A549 treated with DMSO at 1 μM for 4 hours (cell line): Measurements from ENCODE around the gene PATJ. TPM values are rescaled to one million over a fixed set of nuclear protein-coding genes. Genes with fewer than 3 reads are reported as not detected.

Experiments
- total RNA-seq: library from RNA; stranded (reverse); fragments of 200-300 nt; extraction: Qiagen RNA extraction; gene quantifications from 5 replicates; pipeline ENCODE4 v1.2.3, GENCODE V29; 2022; ENCODE audit warnings: low read depth

Gene PATJ, protein sequence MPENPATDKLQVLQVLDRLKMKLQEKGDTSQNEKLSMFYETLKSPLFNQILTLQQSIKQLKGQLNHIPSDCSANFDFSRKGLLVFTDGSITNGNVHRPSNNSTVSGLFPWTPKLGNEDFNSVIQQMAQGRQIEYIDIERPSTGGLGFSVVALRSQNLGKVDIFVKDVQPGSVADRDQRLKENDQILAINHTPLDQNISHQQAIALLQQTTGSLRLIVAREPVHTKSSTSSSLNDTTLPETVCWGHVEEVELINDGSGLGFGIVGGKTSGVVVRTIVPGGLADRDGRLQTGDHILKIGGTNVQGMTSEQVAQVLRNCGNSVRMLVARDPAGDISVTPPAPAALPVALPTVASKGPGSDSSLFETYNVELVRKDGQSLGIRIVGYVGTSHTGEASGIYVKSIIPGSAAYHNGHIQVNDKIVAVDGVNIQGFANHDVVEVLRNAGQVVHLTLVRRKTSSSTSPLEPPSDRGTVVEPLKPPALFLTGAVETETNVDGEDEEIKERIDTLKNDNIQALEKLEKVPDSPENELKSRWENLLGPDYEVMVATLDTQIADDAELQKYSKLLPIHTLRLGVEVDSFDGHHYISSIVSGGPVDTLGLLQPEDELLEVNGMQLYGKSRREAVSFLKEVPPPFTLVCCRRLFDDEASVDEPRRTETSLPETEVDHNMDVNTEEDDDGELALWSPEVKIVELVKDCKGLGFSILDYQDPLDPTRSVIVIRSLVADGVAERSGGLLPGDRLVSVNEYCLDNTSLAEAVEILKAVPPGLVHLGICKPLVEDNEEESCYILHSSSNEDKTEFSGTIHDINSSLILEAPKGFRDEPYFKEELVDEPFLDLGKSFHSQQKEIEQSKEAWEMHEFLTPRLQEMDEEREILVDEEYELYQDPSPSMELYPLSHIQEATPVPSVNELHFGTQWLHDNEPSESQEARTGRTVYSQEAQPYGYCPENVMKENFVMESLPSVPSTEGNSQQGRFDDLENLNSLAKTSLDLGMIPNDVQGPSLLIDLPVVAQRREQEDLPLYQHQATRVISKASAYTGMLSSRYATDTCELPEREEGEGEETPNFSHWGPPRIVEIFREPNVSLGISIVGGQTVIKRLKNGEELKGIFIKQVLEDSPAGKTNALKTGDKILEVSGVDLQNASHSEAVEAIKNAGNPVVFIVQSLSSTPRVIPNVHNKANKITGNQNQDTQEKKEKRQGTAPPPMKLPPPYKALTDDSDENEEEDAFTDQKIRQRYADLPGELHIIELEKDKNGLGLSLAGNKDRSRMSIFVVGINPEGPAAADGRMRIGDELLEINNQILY (N-terminal part only)
- 3.4 to 5.3 TPM (median 4.5 TPM) in 5 replicates for total RNA-seq

DNA sequence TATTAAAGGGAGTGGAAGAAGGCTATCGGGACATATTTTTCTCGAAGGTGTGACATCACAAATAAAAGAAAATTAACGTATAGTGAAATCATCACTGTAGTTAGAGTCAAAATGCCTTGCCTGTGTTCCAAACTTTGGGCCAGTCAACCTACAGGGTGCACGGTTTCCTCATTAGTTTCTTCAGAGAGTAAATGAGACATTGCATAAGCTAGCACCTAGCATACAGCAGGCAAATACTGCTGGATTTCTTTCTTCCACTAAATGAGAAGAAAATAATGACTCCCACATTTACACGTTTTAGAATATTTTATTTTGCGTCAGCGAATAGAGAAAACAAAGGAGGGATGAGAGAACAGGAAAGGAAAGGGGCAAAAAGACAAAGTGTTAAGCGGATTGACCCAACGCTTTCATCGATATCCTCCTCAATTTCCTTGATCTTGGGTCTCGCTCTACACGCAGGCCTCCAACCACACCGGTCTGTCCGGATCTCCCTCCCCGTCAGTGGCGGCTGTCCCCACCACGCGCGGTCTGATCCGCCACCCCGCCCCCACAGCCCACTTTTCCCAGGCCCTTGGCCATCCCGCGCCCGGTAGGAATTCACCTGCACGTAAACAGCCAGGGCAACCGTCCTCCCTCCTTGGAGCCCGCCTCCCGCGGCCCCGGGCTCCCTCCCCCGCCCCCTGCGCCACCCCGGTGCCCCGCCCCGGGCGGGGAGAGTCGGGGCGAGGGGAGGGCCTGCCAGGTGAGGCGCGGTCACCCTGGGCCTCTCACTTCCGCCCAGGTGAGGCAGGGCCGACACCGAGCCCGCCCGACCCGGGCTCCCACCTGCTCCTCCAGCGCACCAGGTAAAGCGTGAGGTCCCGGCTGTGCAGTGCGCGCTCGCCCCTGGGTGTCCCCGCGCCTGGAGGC lies at the start of gene PATJ:
TSS of gene PATJ (plus strand) at position 770 of the 909 bp plus-strand sequence. CDS start 20,413 bp downstream, outside the sequence.

DNA sequence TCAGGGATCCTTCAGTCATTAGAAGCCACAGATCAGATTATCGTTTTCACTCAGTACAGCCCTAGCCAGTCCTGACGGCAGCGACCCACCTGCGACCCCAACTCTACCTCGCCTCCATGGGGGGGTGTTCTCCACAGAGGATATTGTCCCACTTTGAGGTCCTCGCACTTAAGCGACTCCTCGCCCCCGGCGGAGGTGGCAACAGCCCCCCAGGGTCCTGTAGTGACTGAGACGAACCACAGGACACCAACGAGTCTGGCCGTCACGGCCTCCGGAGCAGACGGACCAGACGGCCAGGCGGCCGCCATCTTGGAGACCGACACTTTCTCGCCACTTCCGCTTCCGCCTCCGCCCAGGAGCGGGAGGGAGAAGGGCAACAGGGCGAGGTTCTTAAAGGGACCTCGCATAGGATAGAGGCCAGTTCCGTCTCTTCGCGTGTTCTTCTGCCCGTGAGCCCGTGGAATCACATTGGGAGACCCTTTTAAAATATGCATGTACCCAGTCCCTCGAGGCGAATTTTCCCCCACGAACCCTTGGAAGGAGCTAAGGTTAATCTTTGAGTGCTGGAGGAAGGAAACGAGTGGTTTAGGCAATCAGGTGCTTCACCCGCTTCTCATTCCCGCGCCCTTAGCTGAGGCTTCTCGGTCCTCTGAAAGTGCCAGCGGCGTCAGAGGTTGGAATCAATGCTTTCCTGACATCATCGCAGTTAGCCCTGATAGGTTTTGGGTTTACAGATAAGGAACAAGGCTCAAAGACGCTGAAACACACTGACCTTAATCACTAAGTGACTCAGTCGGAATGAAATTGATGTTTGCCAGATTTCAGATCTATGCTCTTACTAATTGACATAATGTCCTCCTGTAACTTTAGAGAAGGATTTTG lies 17.2 kb upstream of the PATJ start, which contains the start of gene TM2D1:
TSS of gene TM2D1 (minus strand) at position 329 of the 882 bp plus-strand sequence. CDS start at position 308, 21 bp downstream.

DNA sequence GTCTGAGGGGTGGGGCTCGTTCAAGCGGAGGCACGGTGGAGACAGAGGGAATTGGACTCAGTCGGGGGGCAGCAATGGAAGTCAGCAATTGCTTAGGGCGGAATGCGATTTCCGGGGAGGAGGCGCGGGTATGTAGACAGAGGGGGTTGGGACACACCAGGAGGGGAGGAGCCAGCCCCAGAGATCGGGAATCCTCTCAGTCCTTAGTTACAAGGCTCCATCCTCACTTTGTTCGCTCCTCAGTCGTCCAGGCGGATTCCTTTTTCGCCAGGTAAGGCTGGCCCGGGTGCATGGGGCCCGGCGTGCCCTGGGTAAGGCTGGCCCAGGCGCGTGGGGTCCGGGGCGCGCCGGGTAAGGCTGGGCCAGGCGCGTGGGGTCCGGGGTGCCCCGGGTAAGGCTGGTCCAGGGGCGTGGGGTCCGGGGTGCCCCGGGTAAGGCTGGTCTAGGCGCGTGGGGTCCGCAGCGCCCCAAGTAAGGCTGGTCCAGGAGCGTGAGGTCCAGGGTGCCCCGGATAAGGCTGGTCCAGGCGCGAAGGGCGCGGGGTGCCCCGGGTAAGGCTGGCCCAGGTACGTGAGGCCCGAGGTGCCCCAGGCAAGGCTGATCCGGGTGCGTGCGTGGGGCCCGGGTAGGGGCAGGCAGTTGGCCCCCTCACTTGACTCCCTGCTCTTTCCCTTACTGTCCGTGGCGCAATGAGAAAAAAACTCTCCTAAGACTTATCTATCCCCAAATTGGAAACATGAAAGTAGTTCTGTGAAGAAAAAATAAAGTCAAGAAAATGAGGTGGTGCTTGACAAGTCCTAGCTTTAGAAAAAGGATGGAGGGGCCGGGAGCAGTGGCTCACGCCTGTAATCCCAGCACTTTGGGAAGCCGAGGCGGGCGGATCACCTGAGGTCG lies 452.6 kb downstream of the PATJ start, which contains the start of gene L1TD1:
TSS of gene L1TD1 (plus strand) at position 199 of the 894 bp plus-strand sequence. CDS start 11,780 bp downstream, outside the sequence.

Other genes with a start within 250 kb of the PATJ start
- gene TM2D1, start 17.3 kb upstream of the PATJ start, total RNA-seq, result 19.5 to 29.8 TPM (median 24.0 TPM) in 5 replicates